Right lobe of liver (tissue), 4 donors: ENCODE measurements around the gene C8B.

Source experiments
- CTCF ChIP-seq, 4 donors: fragments of 200-600 bp in 3 of 4; fragments of 450-650 bp in 1 of 4; IDR thresholded peaks; one replicate each; pipeline versions ENCODE4 v1.5.1 to v1.8.0; 2016 to 2022; ENCODE audit warnings: antibody characterized with exemption in 4 of 4, mild to moderate bottlenecking in 2 of 4
- POLR2A ChIP-seq: fragments of 450-650 bp; IDR thresholded peaks from one replicate; pipeline ENCODE4 v1.6.1; 2017; ENCODE audit warnings: antibody characterized with exemption, mild to moderate bottlenecking
- donor health status: DM: no; HTN: no; CAD: no.
- donor health status: DM: no; HTN: no; CAD: no.
- donor health status: DM: no; HTN: yes; CAD: no.

GRCh38 chr1:56890229-56890628 is 75.6 kb downstream of the C8B start:
- no peak for TF ChIP-seq CTCF (IDR thresholded peaks at IDR 0.05)
- no peak for TF ChIP-seq POLR2A
